Muscle of leg (tissue), 11 donors: Measurements from ENCODE around the gene ADARB2. TPM values are rescaled to one million over a fixed set of nuclear protein-coding genes. Genes with fewer than 3 reads are reported as not detected.
"Not testable (repeated sequence)": the region's sequence is repeated elsewhere in the genome, so short reads cannot be mapped to it uniquely, and the experiment has no call there.

ENCODE experiments used
- DNase-seq: peaks from one replicate; pipeline ENCODE4 v3.0.0; 2013
- H3K27ac ChIP-seq: one replicate; pipeline ENCODE4 v1.5.1; 2013; ENCODE audit warnings: mild to moderate bottlenecking, low read length, control low read depth
- H3K27me3 ChIP-seq: one replicate; pipeline ENCODE4 v1.6.1; 2013; ENCODE audit warnings: low read length; ENCODE audit not compliant: control insufficient read depth, insufficient read depth
- H3K36me3 ChIP-seq: one replicate; pipeline ENCODE4 v1.6.1; 2013; ENCODE audit warnings: low read length; ENCODE audit not compliant: control insufficient read depth, insufficient read depth
- H3K4me1 ChIP-seq: one replicate; pipeline ENCODE4 v1.6.1; 2013; ENCODE audit warnings: low read length; ENCODE audit not compliant: control insufficient read depth, insufficient read depth
- H3K4me3 ChIP-seq: one replicate; pipeline ENCODE4 v1.5.1; 2013; ENCODE audit warnings: low read length, control low read depth
- H3K9me3 ChIP-seq: replicated peaks from 2 replicates; pipeline ENCODE4 v1.6.1; 2013; ENCODE audit warnings: low read depth, low read length; ENCODE audit not compliant: control insufficient read depth
- WGBS: methylation state at CpG from one replicate; pipeline ENCODE4 v1.1.5; 2013; ENCODE audit warnings: missing lambda C conversion rate; ENCODE audit not compliant: insufficient coverage; 5-methylcytosine and 5-hydroxymethylcytosine counted together
- polyA plus RNA-seq, 8 donors: library from polyadenylated mRNA; unstranded; fragments of 120-200 nt; gene quantifications; one replicate each; pipeline versions ENCODE4 v1.2.1 to v1.2.3, GENCODE V29; 2013; ENCODE audit warnings: inconsistent platforms in 1 of 8, low replicate concordance in 1 of 8; ENCODE audit not compliant: insufficient read length in 8 of 8, insufficient read depth in 1 of 8
- total RNA-seq: library from RNA; stranded (reverse); fragments of 120-200 nt; gene quantifications from one replicate; pipeline ENCODE4 v1.2.4, GENCODE V29; 2013

Gene ADARB2
- total and polyA plus RNA-seq, 9 donors, result 0.13 to 0.38 (median 0.23) TPM

- not testable (repeated sequence) for H3K4me3 ChIP-seq, H3K9me3 ChIP-seq, H3K27ac ChIP-seq, H3K36me3 ChIP-seq, H3K27me3 ChIP-seq, H3K4me1 ChIP-seq, DNase-seq
- WGBS, result 39% methylated on average over 10 of the region's 13 CpGs
Measured at GRCh38 chr10:1248262-1248630, 489.1 kb downstream of the ADARB2 start.

DNA sequence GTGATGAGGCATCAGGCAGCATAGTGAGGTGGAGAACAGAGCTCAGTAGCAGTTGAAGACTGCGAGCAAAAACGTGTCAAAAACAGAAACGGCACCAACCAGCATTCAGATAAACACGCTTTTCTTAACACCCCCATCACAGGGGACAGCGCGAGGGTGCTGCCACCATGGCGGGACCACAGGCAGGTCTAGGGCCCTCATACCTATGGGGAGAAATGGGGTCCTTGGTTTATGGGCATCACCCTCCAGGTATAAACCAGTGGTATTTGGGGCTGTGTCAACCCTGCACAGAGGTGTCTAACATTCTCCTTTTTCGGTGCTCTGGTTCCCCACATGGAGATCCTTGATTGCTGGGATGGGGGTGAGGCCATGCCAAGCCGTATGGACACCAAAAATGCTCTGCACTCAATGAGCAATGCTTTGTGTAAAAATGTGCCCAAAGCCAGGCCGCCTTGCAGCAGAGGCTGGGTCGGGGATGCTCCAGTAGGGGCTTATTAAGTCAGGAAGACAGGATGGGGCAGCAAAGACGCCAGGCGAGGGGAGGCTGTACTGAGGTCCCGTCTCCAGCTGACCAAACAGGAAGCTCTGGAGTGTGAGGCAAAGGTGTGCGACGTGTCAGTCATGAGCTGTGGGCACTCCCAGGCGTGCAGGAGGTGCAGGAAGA, 489.6 kb downstream of the ADARB2 start:
- DNase-seq, result no peak
- Histone ChIP-seq H3K36me3 (no peaks in the 10 kb centered on the region), H3K9me3 (no peaks in the 10 kb centered on the region), H3K27me3 (no peaks in the 10 kb centered on the region), H3K4me3 (no peak overlapping the region), H3K4me1 (no peaks in the 10 kb centered on the region), H3K27ac (no peak overlapping the region)
- 48% methylated on average over 9 of the region's 17 CpGs for WGBS

GRCh38 chr10:1244493-1244892, 492.8 kb downstream of the ADARB2 start:
- no peak for DNase-seq
- Histone ChIP-seq H3K27me3 (peaks cover 7% of the 10 kb centered on the region), H3K36me3 (no peaks in the 10 kb centered on the region), H3K4me1 (no peaks in the 10 kb centered on the region), H3K9me3 (no peaks in the 10 kb centered on the region), H3K4me3 (no peak overlapping the region), H3K27ac (no peak overlapping the region)
- 95% methylated on average over 18 of the region's 18 CpGs for WGBS

DNA sequence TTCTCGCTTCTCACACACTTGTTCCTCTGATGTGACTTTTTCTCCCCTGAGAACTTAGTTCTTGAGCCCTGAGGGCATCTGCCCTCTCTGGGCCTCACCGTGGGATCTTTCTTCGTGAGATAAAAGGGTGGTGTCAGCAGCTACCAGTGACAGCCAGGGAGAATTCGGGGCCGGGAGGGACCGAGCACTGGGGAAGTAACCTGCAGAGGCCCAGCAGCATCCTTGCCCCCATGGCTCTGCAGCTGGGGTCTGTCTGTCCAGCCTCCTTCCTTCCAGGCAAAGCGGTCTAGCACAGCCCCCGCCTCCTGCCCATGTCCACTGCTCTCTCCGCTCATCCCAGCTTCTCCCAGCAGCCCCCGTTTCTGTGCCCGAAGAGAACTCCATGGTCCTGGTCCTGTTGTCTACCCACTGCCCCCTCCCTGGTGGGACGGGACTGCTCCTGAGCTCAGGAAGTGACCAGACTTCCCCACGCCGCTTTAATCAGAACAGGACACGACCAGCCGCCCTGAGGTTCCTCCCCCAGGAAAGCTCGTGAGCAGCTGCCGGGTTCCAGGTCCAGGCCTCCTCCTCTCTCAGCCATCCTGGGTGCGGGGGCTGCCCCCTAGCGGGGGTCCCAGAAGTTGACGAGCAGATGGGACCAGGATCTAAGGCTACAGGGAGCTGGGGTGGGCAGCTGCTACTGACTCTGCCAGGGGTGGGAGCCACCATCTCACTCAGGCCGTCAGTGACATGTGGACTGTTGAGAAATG, 493.7 kb downstream of the ADARB2 start:
- no peak for DNase-seq
- Histone ChIP-seq H3K27ac (no peak overlapping the region), H3K4me3 (no peak overlapping the region), H3K4me1 (no peaks in the 10 kb centered on the region), H3K36me3 (no peaks in the 10 kb centered on the region), H3K9me3 (no peaks in the 10 kb centered on the region), H3K27me3 (peaks cover 7% of the 10 kb centered on the region)
- 57% methylated on average over 18 of the region's 22 CpGs for WGBS

DNA sequence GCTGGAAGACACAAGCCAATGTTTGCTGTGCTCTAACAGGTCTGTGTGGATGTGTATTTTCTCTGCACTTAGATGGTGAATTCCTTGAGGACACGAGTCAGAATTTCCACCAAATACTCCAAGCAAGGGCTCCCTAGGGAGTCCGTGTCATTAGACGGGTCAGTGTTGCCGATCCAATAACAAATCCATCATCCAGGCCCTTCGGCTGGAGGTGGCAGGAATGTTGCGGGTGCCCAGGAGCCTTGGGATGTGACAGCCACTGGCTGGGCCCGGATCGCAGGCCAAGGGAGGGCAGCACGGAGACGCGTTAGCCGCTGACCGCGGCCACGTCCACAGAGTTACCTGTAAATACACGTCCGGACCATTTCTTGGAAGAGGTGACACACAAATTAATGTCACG, 494.4 kb downstream of the ADARB2 start:
- Histone ChIP-seq H3K36me3 (no peaks in the 10 kb centered on the region), H3K9me3 (no peaks in the 10 kb centered on the region), H3K4me1 (no peaks in the 10 kb centered on the region), H3K27ac (no peak overlapping the region), H3K27me3 (peaks cover 7% of the 10 kb centered on the region), H3K4me3 (no peak overlapping the region)
- WGBS, result 80% methylated on average over 17 of the region's 18 CpGs
- DNase-seq, result no peak

GRCh38 chr10:1241973-1242935, 495.1 kb downstream of the ADARB2 start:
- peaks cover 7% of the 10 kb centered on the region for H3K27me3 ChIP-seq
- no peaks in the 10 kb centered on the region for H3K9me3 ChIP-seq
- H3K36me3 ChIP-seq, result no peaks in the 10 kb centered on the region
- no peaks in the 10 kb centered on the region for H3K4me1 ChIP-seq
- no peak for DNase-seq
- H3K4me3 ChIP-seq, result no peak overlapping the region
- 84% methylated on average over 31 of the region's 34 CpGs for WGBS
- H3K27ac ChIP-seq, result no peak overlapping the region

DNA sequence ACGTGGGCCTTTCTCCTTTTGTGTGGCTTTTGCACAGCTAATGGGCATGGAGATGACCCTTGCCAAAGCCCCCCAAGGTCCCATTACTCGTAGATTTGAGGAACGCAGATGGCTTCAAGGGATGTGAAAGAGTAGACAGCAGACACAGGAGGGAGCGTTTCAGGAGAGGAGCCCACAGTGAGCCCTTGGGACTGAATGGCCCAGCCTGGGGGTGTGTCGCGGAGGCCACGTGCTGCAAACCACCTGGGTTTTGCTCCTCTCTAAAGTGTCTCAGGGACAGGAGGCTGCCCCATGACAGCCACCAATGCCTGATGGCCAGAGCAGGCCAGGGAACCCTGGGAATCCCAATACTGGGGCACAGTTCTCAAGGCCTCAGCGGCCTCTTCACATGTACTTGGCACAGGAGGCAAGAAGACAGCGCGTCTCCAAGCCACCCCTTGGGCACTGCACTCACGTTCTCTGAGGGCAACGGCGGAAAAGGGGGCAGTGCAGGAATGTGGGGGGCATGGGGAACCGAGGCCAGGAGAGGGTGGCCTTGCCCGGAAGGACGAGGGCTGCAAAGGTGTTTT, 495.9 kb downstream of the ADARB2 start:
- WGBS, result 83% methylated on average over 15 of the region's 16 CpGs
- H3K27me3 ChIP-seq, result peaks cover 7% of the 10 kb centered on the region
- no peak for DNase-seq

DNA sequence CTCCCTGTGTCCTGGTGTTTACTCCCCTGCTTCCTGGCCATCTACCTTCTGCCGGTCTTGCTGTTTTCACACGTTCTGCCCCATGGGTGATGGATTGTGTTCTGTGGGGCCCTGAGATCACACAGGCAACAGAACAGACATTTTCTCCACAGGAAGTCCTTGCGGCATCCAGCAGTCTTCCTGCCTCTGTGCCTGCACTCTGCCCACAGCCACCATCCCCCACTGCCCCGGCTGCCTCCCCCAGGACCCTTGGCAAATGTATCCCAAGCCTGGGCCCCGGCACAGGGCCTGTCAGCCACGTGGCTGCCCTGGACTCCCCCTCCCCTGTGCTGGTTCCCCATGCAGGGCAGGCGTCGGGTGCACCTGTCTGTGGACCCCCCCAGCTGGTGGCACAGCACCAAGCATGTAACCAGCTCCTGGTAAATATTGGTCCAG, 497.0 kb downstream of the ADARB2 start:
- no peaks in the 10 kb centered on the region for H3K9me3 ChIP-seq
- 2% methylated on average over 4 of the region's 8 CpGs for WGBS
- H3K27me3 ChIP-seq, result peaks cover 7% of the 10 kb centered on the region
- DNase-seq, result no peak
- no peak overlapping the region for H3K27ac ChIP-seq
- no peaks in the 10 kb centered on the region for H3K36me3 ChIP-seq
- no peaks in the 10 kb centered on the region for H3K4me1 ChIP-seq
- H3K4me3 ChIP-seq, result no peak overlapping the region

More for the DNA sequence above, 495.9 kb downstream of the ADARB2 start:
- Histone ChIP-seq H3K9me3 (no peaks in the 10 kb centered on the region), H3K36me3 (no peaks in the 10 kb centered on the region), H3K27ac (no peak overlapping the region), H3K4me1 (no peaks in the 10 kb centered on the region), H3K4me3 (no peak overlapping the region)

DNA sequence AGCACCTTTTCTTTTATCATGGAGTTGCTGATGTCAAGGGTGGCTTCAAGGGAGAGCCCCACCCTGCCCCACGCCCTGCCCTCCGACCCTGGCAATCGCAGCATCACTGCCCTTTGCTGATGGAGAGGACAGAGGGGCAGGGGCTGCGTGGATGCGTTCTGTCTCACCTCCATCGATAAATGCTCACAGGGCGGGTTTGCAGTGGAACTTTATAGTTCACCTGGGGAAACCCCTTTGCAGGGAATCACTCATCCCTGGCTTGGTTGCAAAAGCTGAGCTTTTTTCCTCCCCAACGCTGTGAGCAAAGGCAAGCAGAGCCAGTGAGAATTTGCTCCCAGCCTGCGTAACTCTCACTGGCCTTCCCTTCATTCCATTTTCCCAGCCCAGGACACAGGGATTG, 504.3 kb downstream of the ADARB2 start:
- Histone ChIP-seq H3K27ac (no peak overlapping the region), H3K4me3 (no peak overlapping the region), H3K9me3 (no peaks in the 10 kb centered on the region), H3K4me1 (peaks cover 3% of the 10 kb centered on the region), H3K27me3 (peaks cover 3% of the 10 kb centered on the region), H3K36me3 (no peaks in the 10 kb centered on the region)
- whole genome bisulfite sequencing, result 72% methylated on average over 8 of the region's 9 CpGs
- DNase-seq, result no peak
